ENCODE measurements around the gene ADD1. TPM values are rescaled to one million over a fixed set of nuclear protein-coding genes. Genes with fewer than 3 reads are reported as not detected.
A peak's percentile ranks its signal among the peaks of the same experiment; 100 is the strongest.
"Not testable (repeated sequence)": the region's sequence is repeated elsewhere in the genome, so short reads cannot be mapped to it uniquely, and the experiment has no call there.

ADD1 gene
- total RNA-seq, 1 experiment from 2014 or later, result 136 TPM

DNA sequence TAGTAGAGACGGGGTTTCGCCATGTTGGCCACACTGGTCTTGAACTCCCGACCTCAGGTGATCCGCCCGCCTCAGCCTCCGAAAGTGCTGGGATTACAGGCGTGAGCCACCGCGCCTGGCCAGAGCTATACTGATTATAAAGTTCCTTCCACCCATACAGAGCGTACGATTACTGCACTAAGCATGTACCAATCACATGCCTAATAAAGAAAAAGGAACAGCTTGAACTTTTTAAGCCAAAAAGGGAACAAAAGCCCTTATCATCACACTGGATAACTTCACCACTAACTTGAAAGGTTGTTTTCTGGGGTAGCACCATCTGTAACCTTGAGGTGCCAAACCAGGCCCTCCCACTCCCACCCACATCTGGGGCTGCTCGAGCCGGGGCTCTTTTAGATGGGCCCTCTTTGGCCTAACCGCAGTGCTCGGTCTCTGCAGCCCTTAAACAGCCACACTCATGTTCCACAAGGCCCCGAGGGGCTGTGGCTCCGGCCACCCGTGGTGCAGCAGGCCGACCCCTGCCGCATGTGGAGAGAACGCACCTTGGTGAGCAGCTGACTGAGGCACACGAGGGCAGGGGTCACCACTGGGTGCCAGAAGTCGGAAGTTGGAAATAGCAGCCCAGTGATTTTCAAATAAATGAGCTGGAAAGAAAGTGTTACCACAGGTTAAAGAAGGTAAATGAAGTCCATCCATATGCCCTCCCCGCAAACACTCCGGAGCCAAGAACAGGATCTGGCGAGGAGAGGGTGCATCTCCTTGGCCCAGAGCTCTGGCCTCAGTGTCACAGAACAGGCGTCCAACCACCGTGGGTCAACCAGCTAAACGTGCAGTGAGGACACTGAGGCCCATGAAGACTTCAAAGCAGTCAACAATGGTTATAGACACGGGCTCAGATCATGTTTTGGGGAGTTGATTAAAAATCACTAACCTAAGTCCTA, 101.2 kb downstream of the ADD1 start:
- DNase-seq (ENCODE audit: low read depth), result no peak

- DNase-seq (ENCODE audit: low read depth), result not testable (repeated sequence)
Measured at GRCh38 chr4:2945619-2946604, 102.3 kb downstream of the ADD1 start.

DNA sequence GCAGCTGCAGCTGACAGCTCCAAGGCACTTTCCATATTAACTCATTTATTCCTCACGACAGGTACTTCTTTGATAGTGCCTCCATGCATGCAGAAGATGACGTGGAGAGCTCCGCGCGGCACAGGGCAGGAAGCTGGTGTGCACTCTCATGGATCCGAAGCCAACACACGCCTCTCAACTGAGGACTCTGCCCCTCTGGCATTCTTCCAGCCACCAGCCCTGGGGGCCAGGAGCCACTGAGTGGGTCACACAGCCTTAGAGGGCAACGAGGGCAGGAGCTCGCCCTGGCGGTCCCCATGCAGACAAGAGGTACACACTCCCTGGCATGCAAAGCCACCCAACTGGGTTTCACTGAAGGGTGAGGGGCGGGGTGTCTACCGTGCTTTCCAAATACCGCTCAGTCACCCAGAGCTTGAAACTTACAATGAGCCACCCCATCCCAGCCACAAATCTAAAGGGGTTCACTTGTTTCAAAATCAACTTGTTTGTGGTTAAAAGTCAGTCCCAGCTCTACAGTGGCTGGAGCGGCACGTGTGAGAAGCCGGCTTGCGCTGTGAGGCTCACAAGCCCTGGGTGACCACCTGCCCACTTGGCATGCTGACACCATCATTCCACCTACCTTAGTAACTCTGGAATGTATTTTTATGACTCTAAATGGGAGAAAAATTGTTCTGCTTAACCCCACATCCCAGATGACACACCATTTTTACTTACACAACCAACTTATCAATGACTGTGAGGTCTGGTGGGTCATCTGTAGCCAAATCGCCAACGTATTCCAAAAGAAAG, 103.4 kb downstream of the ADD1 start:
- DNase-seq (ENCODE audit: low read depth), result no peak

DNA sequence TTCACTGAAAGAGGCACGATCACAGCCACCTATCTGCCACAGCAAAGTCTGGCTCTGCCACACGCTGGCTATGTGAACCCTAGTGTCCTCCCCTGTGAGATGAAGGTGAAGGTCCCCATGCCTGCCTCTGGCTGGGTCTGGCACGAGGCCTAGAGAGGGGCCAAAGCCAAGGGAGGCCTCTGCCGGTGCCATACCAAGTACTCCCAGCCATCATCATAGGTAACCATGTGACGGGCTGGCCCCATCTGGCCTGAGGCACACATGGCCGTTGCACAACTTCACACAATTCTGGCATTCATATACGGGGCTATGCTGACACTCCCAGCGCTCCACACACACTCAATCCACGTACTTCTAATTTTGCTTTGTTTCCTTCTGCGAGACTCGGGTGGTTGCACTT, 104.3 kb downstream of the ADD1 start:
- DNase-seq (ENCODE audit: low read depth), result no peak

DNA sequence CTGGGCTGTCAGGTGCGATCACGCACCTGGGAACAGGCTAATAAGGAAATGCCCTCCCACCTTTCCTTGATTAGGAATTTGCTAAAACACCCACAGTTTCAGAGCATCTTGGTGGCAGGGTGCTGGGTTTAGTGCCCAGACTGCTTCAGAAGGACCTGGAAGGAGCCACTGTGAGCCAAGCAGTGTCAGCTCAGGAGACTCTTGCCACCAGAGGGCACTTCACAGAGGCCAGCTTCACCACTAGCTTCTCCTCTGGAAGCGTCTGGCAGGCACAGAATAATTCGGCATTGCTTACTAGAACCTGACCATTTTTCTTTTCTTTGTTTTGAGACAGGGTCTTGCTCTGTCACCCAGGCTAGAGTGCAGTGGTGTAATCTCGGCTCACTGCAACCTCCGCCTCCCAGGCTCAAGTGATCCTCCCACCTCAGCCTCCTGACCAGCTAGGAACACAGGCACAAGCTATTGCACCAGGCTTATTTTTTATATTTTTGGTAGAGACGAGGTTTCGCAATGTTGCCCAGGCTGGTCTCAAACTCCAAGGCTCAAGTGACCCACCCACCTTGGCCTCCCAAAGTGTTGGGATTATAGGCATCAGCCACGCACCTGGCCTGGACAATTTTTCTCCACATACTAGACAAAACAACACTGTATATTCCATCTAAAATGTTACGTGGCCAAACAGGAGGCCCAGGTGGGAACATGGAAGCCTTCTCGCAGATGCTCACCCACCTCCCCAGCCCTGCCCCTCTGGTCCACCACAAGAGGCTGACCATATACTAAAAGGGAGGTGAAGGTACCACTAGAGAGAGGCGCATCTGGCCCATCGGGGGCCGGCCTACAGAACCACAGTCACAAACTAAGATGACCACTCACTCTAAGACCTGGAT, 105.5 kb downstream of the ADD1 start:
- peak; percentile 30 for DNase-seq (ENCODE audit: low read depth)

- no peak for DNase-seq (ENCODE audit: low read depth)
Measured at GRCh38 chr4:2949782-2950125, 106.1 kb downstream of the ADD1 start.

- DNase-seq (ENCODE audit: low read depth), result no peak
Measured at GRCh38 chr4:2950221-2950989, 106.8 kb downstream of the ADD1 start.

GRCh38 chr4:2953496-2953895, 109.9 kb downstream of the ADD1 start:
- DNase-seq (ENCODE audit: low read depth), result no peak

GRCh38 chr4:2954358-2955185, 110.9 kb downstream of the ADD1 start:
- DNase-seq (ENCODE audit: low read depth), result no peak

GRCh38 chr4:2955186-2956044, 111.8 kb downstream of the ADD1 start:
- not testable (repeated sequence) for DNase-seq (ENCODE audit: low read depth)

GRCh38 chr4:2958446-2958845, 114.8 kb downstream of the ADD1 start:
- peak; percentile 74 for DNase-seq (ENCODE audit: low read depth)

- not testable (repeated sequence) for DNase-seq (ENCODE audit: low read depth)
Measured at GRCh38 chr4:2960450-2960849, 116.8 kb downstream of the ADD1 start.

DNA sequence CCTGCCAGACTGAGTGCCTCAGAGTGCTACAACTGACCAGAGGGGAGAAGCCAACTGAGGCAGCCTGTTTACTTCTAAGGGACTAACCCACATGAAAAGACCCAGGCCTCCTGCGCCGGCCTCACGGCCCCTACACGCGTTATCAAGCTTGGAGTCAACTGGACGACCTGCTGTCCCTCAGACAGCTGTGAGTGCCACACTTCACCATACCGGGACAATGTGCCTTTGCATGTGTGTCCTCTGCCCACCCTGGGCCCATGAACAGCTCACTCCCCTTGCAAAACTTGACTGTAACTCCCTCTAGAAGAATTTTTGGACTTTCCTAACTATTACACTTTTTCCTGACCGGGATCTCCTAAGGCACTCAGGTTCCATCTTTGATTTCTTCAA, 117.8 kb downstream of the ADD1 start:
- DNase-seq (ENCODE audit: low read depth), result peak; percentile 10

GRCh38 chr4:2961811-2962441, 118.3 kb downstream of the ADD1 start:
- no peak for DNase-seq (ENCODE audit: low read depth)

- DNase-seq (ENCODE audit: low read depth), result peak; percentile 43
Measured at GRCh38 chr4:2962614-2963174, 119.0 kb downstream of the ADD1 start.

DNA sequence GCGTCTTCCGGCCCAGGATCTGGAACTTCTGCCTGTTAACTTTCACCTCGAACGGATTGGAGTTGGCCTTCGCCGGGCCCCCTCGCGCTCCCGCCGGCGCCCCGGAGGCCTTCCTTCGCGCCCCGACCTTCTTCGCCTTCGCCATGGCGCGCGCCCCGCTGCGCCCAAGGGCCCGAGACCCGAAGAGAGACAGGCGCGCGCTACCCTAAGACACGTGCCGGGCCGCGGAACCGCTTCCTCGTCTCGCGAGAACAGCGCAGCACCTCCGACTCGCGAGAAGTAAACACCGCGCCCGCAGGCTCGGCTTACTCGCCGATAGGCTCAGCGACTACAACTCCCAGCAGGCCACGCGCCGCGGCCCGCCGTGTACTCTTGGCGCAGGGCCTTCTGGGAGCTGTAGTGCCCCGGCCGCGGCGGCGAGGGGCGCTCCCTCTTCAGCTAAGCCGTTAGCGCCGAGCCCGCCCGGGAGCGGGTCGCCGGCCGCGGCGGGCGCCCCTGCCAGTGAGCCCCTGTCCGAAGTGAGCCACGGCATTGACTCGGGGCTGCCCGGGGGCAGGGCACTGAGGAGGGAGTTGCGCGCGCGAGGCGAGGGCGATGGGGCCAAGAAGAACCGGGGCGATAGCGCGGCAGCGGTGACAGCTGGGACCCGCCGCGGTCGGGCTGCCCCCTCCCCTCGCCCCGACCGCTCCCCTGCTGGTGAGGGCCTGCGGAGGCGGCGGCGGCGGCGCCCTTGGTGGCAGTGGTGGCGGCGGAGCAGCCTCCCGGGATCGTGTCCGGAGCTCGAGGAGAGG, 119.7 kb downstream of the ADD1 start, which contains the start of the genes GRK4 and NOP14:
Gene GRK4 (plus strand): TSS at position 397 of the 791 bp plus-strand sequence. CDS start 500 bp downstream, outside the sequence.
Gene NOP14 (minus strand): TSS at position 232 of the 791 bp plus-strand sequence. CDS start 87 bp downstream, at position 145.
- DNase-seq (ENCODE audit: low read depth), result peak; percentile 96
